Esophagus muscularis mucosa (tissue), 4 donors: ENCODE data around the gene MX2.

ENCODE experiments used
- EP300 ChIP-seq: sonication (generic); formaldehyde crosslinking; IDR thresholded peaks from one replicate; pipeline ENCODE4 v1.6.1; 2017; ENCODE audit warnings: antibody characterized with exemption
- POLR2A ChIP-seq: fragments of 450-650 bp; IDR thresholded peaks from one replicate; pipeline ENCODE4 v1.6.1; 2017; ENCODE audit warnings: antibody characterized with exemption, moderate library complexity, mild to moderate bottlenecking, low read depth
- POLR2AphosphoS5 ChIP-seq, 2 donors: sonication (generic); formaldehyde crosslinking; IDR thresholded peaks; one replicate each; pipeline ENCODE4 v1.6.1; 2017; ENCODE audit warnings: antibody characterized with exemption in 2 of 2
- TF ChIP-seq, protein P1 (sequence below), 3 experiments: fragments of 200-600 bp in 2 of 3; fragments of 450-650 bp in 1 of 3; sonication (generic) in 2 of 3; IDR thresholded peaks; one replicate each; pipeline ENCODE4 v1.5.1; 2017 to 2019; ENCODE audit warnings: antibody characterized with exemption in 3 of 3, mild to moderate bottlenecking in 2 of 3, moderate library complexity in 1 of 3

DNA sequence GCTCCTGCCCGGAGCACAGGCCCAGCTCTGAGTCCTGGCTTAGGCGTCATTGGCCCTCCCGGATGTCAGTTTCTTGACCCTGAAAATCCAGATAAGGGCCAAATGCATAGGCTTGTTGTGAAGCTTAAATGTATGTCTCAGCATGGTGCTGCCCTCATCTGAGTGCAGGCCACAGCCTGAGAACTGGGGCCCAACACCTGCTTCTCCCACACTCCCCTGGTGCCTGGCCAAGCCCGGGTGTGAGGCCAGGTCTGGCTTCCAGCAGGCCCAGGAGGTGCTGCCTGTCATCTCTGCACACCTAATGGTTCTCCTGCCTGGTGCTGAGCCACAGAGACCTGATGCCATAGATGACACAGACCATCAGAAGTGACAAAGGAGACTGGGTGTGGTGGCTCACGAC, 14.0 kb downstream of the MX2 start:
- no peak for TF ChIP-seq POLR2A
- TF ChIP-seq, protein P1, sequence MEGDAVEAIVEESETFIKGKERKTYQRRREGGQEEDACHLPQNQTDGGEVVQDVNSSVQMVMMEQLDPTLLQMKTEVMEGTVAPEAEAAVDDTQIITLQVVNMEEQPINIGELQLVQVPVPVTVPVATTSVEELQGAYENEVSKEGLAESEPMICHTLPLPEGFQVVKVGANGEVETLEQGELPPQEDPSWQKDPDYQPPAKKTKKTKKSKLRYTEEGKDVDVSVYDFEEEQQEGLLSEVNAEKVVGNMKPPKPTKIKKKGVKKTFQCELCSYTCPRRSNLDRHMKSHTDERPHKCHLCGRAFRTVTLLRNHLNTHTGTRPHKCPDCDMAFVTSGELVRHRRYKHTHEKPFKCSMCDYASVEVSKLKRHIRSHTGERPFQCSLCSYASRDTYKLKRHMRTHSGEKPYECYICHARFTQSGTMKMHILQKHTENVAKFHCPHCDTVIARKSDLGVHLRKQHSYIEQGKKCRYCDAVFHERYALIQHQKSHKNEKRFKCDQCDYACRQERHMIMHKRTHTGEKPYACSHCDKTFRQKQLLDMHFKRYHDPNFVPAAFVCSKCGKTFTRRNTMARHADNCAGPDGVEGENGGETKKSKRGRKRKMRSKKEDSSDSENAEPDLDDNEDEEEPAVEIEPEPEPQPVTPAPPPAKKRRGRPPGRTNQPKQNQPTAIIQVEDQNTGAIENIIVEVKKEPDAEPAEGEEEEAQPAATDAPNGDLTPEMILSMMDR (IDR thresholded peaks at IDR 0.05) = no peak
- TF ChIP-seq EP300 = no peak
- TF ChIP-seq POLR2AphosphoS5 (IDR thresholded peaks at IDR 0.05) = no peak
